PC-3 (cell line): ENCODE measurements around the gene SEMA6B. TPM values are rescaled to one million over a fixed set of nuclear protein-coding genes. Genes with fewer than 3 reads are reported as not detected.

ENCODE experiments used
- ATAC-seq: fragments of 200-7000 bp; cut with Tn5 transposase; 2 replicates; pipeline ENCODE4 v1.9.1; 2020; ENCODE audit warnings: mild to moderate bottlenecking, moderate library complexity
- BruUV-seq: library from RNA; stranded (reverse); fragments of 400-500 nt; replicated peaks from 2 replicates; lab custom pipeline; 2021; lab: Mats Ljungman, UMichigan
- CTCF ChIA-PET: fragments of 300-600 bp; sonication (Branson Sonifier 250); formaldehyde crosslinking; loops from one replicate; lab custom pipeline; 2022; ENCODE audit warnings: antibody characterized with exemption; lab: Charles Lee
- POLR2A ChIA-PET: fragments of 300-600 bp; sonication (Branson Sonifier 250); formaldehyde crosslinking; loops from one replicate; lab custom pipeline; 2022; ENCODE audit warnings: antibody characterized with exemption; ENCODE audit not compliant: unreplicated experiment; lab: Charles Lee
- DNase-seq: peaks from one replicate; pipeline ENCODE4 v3.0.0-alpha.2; 2015
- H2AFZ ChIP-seq: fragments of 300-600 bp; sonication (generic); 2 replicates; pipeline ENCODE4 v1.6.0; 2016; ENCODE audit warnings: antibody characterized with exemption, low read length
- H3F3A ChIP-seq: fragments of 300-600 bp; sonication (generic); one replicate; pipeline ENCODE4 v1.6.0; 2017; ENCODE audit warnings: antibody characterized with exemption, low read length, control low read depth, mild to moderate bottlenecking; ENCODE audit not compliant: unreplicated experiment
- H3K27ac ChIP-seq: fragments of 300-600 bp; sonication (generic); 2 replicates; pipeline ENCODE4 v1.5.1; 2016; ENCODE audit warnings: mild to moderate bottlenecking, low read length
- H3K27me3 ChIP-seq: fragments of 300-600 bp; sonication (generic); 2 replicates; pipeline ENCODE4 v1.6.1; 2016; ENCODE audit warnings: low read length, mixed read lengths
- H3K36me3 ChIP-seq: fragments of 300-600 bp; sonication (generic); 2 replicates; pipeline ENCODE4 v1.6.1; 2016; ENCODE audit warnings: low read depth, mixed run types, low read length, mixed read lengths
- H3K4me1 ChIP-seq: fragments of 300-600 bp; sonication (generic); 2 replicates; pipeline ENCODE4 v1.5.1; 2016; ENCODE audit warnings: low read length; ENCODE audit not compliant: insufficient read depth
- H3K4me2 ChIP-seq: fragments of 300-600 bp; sonication (generic); 2 replicates; pipeline ENCODE4 v1.6.0; 2016; ENCODE audit warnings: low read length
- H3K4me3 ChIP-seq: fragments of 300-600 bp; sonication (generic); 2 replicates; pipeline ENCODE4 v1.5.1; 2016; ENCODE audit warnings: mild to moderate bottlenecking, low read length, mixed read lengths
- H3K79me2 ChIP-seq: fragments of 300-600 bp; sonication (generic); 2 replicates; pipeline ENCODE4 v1.6.1; 2017; ENCODE audit warnings: low read length, mixed read lengths
- H3K9ac ChIP-seq: fragments of 300-600 bp; sonication (generic); 2 replicates; pipeline ENCODE4 v1.6.0; 2016; ENCODE audit warnings: mild to moderate bottlenecking, low read length
- H3K9me2 ChIP-seq: fragments of 300-600 bp; sonication (generic); replicated peaks from 2 replicates; pipeline ENCODE4 v1.6.1; 2016; ENCODE audit warnings: mixed run types, low read length, mixed read lengths
- H3K9me3 ChIP-seq: fragments of 300-600 bp; sonication (generic); 2 replicates; pipeline ENCODE4 v1.6.1; 2016; ENCODE audit warnings: low read length, mixed read lengths
- H4K20me1 ChIP-seq: fragments of 300-600 bp; sonication (generic); 2 replicates; pipeline ENCODE4 v1.6.1; 2016; ENCODE audit warnings: low read length, mixed read lengths
- CTCF ChIP-seq: fragments of 300-600 bp; sonication (generic); conservative IDR thresholded peaks from 2 replicates; pipeline ENCODE4 v1.5.1; 2017; ENCODE audit warnings: antibody characterized with exemption, low read depth, mild to moderate bottlenecking, low read length
- EZH2 ChIP-seq: fragments of 300-600 bp; sonication (generic); IDR thresholded peaks from one replicate; pipeline ENCODE4 v1.6.1; 2017; ENCODE audit warnings: antibody characterized with exemption, mild to moderate bottlenecking, low read length; ENCODE audit not compliant: unreplicated experiment
- EZH2phosphoT487 ChIP-seq: fragments of 300-600 bp; sonication (generic); IDR thresholded peaks from 2 replicates; pipeline ENCODE4 v1.6.1; 2018; ENCODE audit warnings: mild to moderate bottlenecking, antibody characterized with exemption, low read length, borderline replicate concordance
- intact Hi-C: fragments of 100-400 bp; cut with micrococcal nuclease; formaldehyde crosslinking; loops from 2 replicates; pipeline ENCODE4 v1.9.0; 2023
- total RNA-seq: library from RNA; depleted of rRNA; stranded (reverse); fragments of >200 nt; gene quantifications from 2 replicates; pipeline ENCODE4 v1.2.3, GENCODE V29; 2014

Gene SEMA6B
- total RNA-seq, 1 experiment from 2014 or later: 9.0 TPM

GRCh38 chr19:4586245-4586644 lies 26.8 kb upstream of the SEMA6B start:
- TF ChIP-seq EZH2 (no peak), CTCF (no peak), EZH2phosphoT487 (no peak)
- intact Hi-C loops: no loop called here
- POLR2A ChIA-PET: no interaction called here

GRCh38 chr19:4585556-4585955 lies 26.1 kb upstream of the SEMA6B start:
- TF ChIP-seq EZH2 (no peak), EZH2phosphoT487 (no peak), CTCF (no peak)
- Histone ChIP-seq H3K4me2 (no peak overlapping the region), H3K4me1 (peaks cover 10% of the 10 kb centered on the region), H3K9me3 (no peaks in the 10 kb centered on the region), H3K27ac (no peak overlapping the region), H3K4me3 (no peak overlapping the region), H4K20me1 (no peaks in the 10 kb centered on the region), H3K27me3 (peaks cover 3% of the 10 kb centered on the region; the same call in 1 of the 2 replicates), H3K79me2 (no peaks in the 10 kb centered on the region), H2AFZ (no peak overlapping the region), H3K36me3 (no peaks in the 10 kb centered on the region), H3K9me2 (no peaks in the 10 kb centered on the region), H3K9ac (no peak overlapping the region), H3F3A (no peaks in the 10 kb centered on the region)
- BruUV-seq: no TSS peak
- CTCF ChIA-PET: interaction anchor here (0.7 kb wide), 1 partner anchor 51 kb away, joined by 3 read pairs; no protein-coding TSS in a partner anchor
- ATAC-seq: no peak
- POLR2A ChIA-PET: no interaction called here
- intact Hi-C loops: no loop called here
- DNase-seq: no peak

More at GRCh38 chr19:4586245-4586644, 26.8 kb upstream of the SEMA6B start:
- Histone ChIP-seq H3K36me3 (no peaks in the 10 kb centered on the region), H3K27me3 (no peaks in the 10 kb centered on the region), H3K27ac (no peak overlapping the region), H3K4me3 (no peak overlapping the region), H4K20me1 (no peaks in the 10 kb centered on the region), H3K9ac (no peak overlapping the region), H3K4me1 (peaks cover 10% of the 10 kb centered on the region), H2AFZ (no peak overlapping the region), H3F3A (no peaks in the 10 kb centered on the region), H3K9me3 (no peaks in the 10 kb centered on the region), H3K4me2 (no peak overlapping the region), H3K9me2 (no peaks in the 10 kb centered on the region), H3K79me2 (no peaks in the 10 kb centered on the region)
- DNase-seq (no peak), ATAC-seq (no peak)
- CTCF ChIA-PET: no interaction called here
- BruUV-seq: no TSS peak

- Histone ChIP-seq H3K27ac (no peak overlapping the region), H3K4me2 (peak overlapping the region; percentile 82), H3K4me3 (peak overlapping the region; percentile 62), H3F3A (no peaks in the 10 kb centered on the region), H4K20me1 (no peaks in the 10 kb centered on the region), H3K9me3 (no peaks in the 10 kb centered on the region), H3K9ac (no peak overlapping the region), H2AFZ (peak overlapping the region; percentile 78), H3K9me2 (no peaks in the 10 kb centered on the region), H3K79me2 (no peaks in the 10 kb centered on the region), H3K27me3 (peaks cover 7% of the 10 kb centered on the region; the same call in 1 of the 2 replicates), H3K4me1 (peaks cover 10% of the 10 kb centered on the region), H3K36me3 (no peaks in the 10 kb centered on the region)
- no peak for TF ChIP-seq EZH2phosphoT487
- TF ChIP-seq CTCF: no peak
- DNase-seq (no peak), ATAC-seq (no peak)
- intact Hi-C loops: no loop called here
- no TSS peak for BruUV-seq
- ChIA-PET CTCF (interaction anchor here (0.7 kb wide), 1 partner anchor 52 kb away, joined by 3 read pairs; no protein-coding TSS in a partner anchor), POLR2A (no interaction called here)
These were observed 25.4 kb upstream of the SEMA6B start for GRCh38 chr19:4584670-4585460.
